ENCODE measurements around the gene BID. TPM values are rescaled to one million over a fixed set of nuclear protein-coding genes. Genes with fewer than 3 reads are reported as not detected.

Gene BID
- total and polyA plus RNA-seq, 10 of the 15 experiments (the other 5 are each of a cell fraction or from before 2014, with no cell fraction given) = 7.9 to 241 (median 136) TPM

- RAD21 ChIA-PET (ENCODE audit: unreplicated experiment) = interaction anchor here (0.8 to 3.6 kb wide), 9 partner anchors 9 to 289 kb away, joined by 3 to 58 read pairs (median 6); partner anchors contain the start of gene BID
- FAIRE-seq (no peak), DNase-seq (ENCODE audit: low read depth, low spot score) (no peak), ATAC-seq (no peak)
- Histone ChIP-seq H3K4me3 (no peak overlapping the region), H2AFZ (ENCODE audit: control insufficient read depth, low read depth, low read length) (no peak overlapping the region), H3K36me3 (ENCODE audit: control insufficient read depth in 2 of 2, insufficient read depth in 2 of 2, low read length in 1 of 2) (peaks cover 0 to 14% of the 10 kb centered on the region in 2 experiments; a peak in 2 of 4 replicates), H3K4me2 (ENCODE audit: control insufficient read depth, insufficient read depth) (no peak overlapping the region), H3K27ac (ENCODE audit: control insufficient read depth, insufficient read depth) (no peak overlapping the region), H3K79me2 (ENCODE audit: control insufficient read depth, insufficient read depth, low read length) (no peaks in the 10 kb centered on the region; the same call in 1 of the 2 replicates), H3K9me3 (replicated peaks; ENCODE audit: control insufficient read depth, insufficient read depth, low read length) (no peaks in the 10 kb centered on the region), H4K20me1 (ENCODE audit: control insufficient read depth, insufficient read depth) (no peaks in the 10 kb centered on the region), H3K4me1 (ENCODE audit: control insufficient read depth, insufficient read depth, low read length) (peaks cover 15% of the 10 kb centered on the region), H3K9ac (ENCODE audit: control insufficient read depth, insufficient read depth, low read length) (no peak overlapping the region), H3K27me3 (replicated peaks in 1 of 2; ENCODE audit: control insufficient read depth in 2 of 2, insufficient read depth in 2 of 2, low read length in 1 of 2) (no peaks in the 10 kb centered on the region)
- intact Hi-C loops (cut with micrococcal nuclease; ENCODE audit: unreplicated experiment) (no loop called here), in situ Hi-C loops (cut with MboI) (no loop called here)
- POLR2A ChIA-PET = interaction anchor here (2.2 kb wide), 1 partner anchor 14 kb away, joined by 13 read pairs; no protein-coding TSS in a partner anchor
- no TSS peak for BruUV-seq (replicated peaks)
- SMC1A ChIA-PET (ENCODE audit: uncharacterized antibody, unreplicated experiment) = interaction anchor here (0.8 to 3.8 kb wide), 11 partner anchors 15 to 290 kb away, joined by 3 to 46 read pairs (median 3); partner anchors contain the start of gene PEX26
- CTCF ChIA-PET = interaction anchor here (1.5 to 4.9 kb wide), 11 partner anchors 10 to 290 kb away, joined by 3 to 101 read pairs (median 12); no protein-coding TSS in a partner anchor
- 85% methylated on average over 18 of the region's 18 CpGs for WGBS (ENCODE audit: insufficient coverage, insufficient replicate concordance, low lambda C conversion rate, missing lambda C conversion rate)
- TF ChIP-seq IRF4 (IDR thresholded peaks at IDR 0.05; ENCODE audit: low read depth, low read length) = no peak
- TF ChIP-seq ETV6 (conservative IDR thresholded peaks at IDR 0.05 in 1 of 2, IDR thresholded peaks at IDR 0.05 in 1 of 2; ENCODE audit: borderline replicate concordance in 1 of 2, low read depth in 1 of 2) = no peak
- TF ChIP-seq TAF1 (IDR thresholded peaks at IDR 0.05; ENCODE audit: borderline replicate concordance, low read depth, low read length) = no peak
- no peak for TF ChIP-seq NR2C2 (IDR thresholded peaks at IDR 0.05; ENCODE audit: borderline replicate concordance, control insufficient read depth, insufficient read length, low read depth)
- TF ChIP-seq MAX (IDR thresholded peaks at IDR 0.05; ENCODE audit: low read depth, low read length) = no peak
- peak; percentile 28; the same call in 1 of the 2 replicates for TF ChIP-seq POLR2A (IDR thresholded peaks at IDR 0.05; ENCODE audit: low read depth, low read length)
- TF ChIP-seq GABPA (IDR thresholded peaks at IDR 0.05; ENCODE audit: low read depth) = no peak
- no peak for TF ChIP-seq CBX5 (IDR thresholded peaks at IDR 0.05; ENCODE audit: low read depth)
- TF ChIP-seq BRCA1 (IDR thresholded peaks at IDR 0.05; ENCODE audit: low read depth, low read length) = no peak
- TF ChIP-seq SP1 (IDR thresholded peaks at IDR 0.05; ENCODE audit: low read depth, low read length) = no peak
- TF ChIP-seq BMI1 (IDR thresholded peaks at IDR 0.05; ENCODE audit: borderline replicate concordance) = no peak
- TF ChIP-seq BHLHE40 (IDR thresholded peaks at IDR 0.05; ENCODE audit: borderline replicate concordance in 1 of 2, low read depth in 2 of 2, low read length in 1 of 2) = 0 out of 4 replicates have a peak, but pooled peaks of 1 of the 2 experiments have one; percentile 10
- TF ChIP-seq CUX1 (IDR thresholded peaks at IDR 0.05; ENCODE audit: insufficient replicate concordance, low read depth, low read length) = no peak
- TF ChIP-seq PBX3 (IDR thresholded peaks at IDR 0.05; ENCODE audit: insufficient replicate concordance, low read depth, low read length) = no peak
- no peak for TF ChIP-seq TBL1XR1 (IDR thresholded peaks at IDR 0.05; ENCODE audit: low read depth, low read length)
- no peak for TF ChIP-seq FOS (IDR thresholded peaks at IDR 0.05; ENCODE audit: borderline replicate concordance, extremely low read depth, insufficient read length)
Observed at GRCh38 chr22:17786435-17787161, 12.3 kb upstream of the BID start.

All from GM12878 (cell line).